SK-N-MC (cell line): Measurements from ENCODE around the gene TBX2.

Source experiments
- EZH2 ChIP-seq: fragments of 200-600 bp; sonication (generic); IDR thresholded peaks from one replicate; pipeline ENCODE4 v1.6.1; 2017; ENCODE audit warnings: antibody characterized with exemption
- FOXP2 ChIP-seq: optimal IDR thresholded peaks from 2 replicates; pipeline ENCODE3; 2011; ENCODE audit warnings: mild to moderate bottlenecking, moderate library complexity; ENCODE audit not compliant: insufficient read depth; ENCODE audit errors: extremely low read length, control extremely low read depth
- POLR2AphosphoS5 ChIP-seq: IDR thresholded peaks from 2 replicates; pipeline ENCODE4 v1.6.1; 2012; ENCODE audit warnings: mild to moderate bottlenecking, low read depth, low read length, borderline replicate concordance

GRCh38 chr17:61401389-61402072, 1.9 kb downstream of the TBX2 start:
- TF ChIP-seq EZH2, result no peak
- no peak for TF ChIP-seq POLR2AphosphoS5
- TF ChIP-seq FOXP2, result no peak
